Inflammatory macrophage treated with lipopolysaccharide for 1 hour (primary cell): ENCODE data around the gene MICAL2.

Experiments used
- DNase-seq, 2 donors: peaks; one replicate each; pipeline ENCODE4 v3.0.0-alpha.2; 2020 to 2022

The MICAL2 gene

GRCh38 chr11:12193515-12194336 lies 83.3 kb downstream of the MICAL2 start:
- peak in 1 of 2 donors; percentile 76 for DNase-seq

GRCh38 chr11:12195768-12196167 lies 85.4 kb downstream of the MICAL2 start:
- peak in 1 of 2 donors; percentile 55 for DNase-seq

GRCh38 chr11:12196308-12196707 lies 85.9 kb downstream of the MICAL2 start:
- DNase-seq: no peak

- DNase-seq: no peak
These were observed 86.5 kb downstream of the MICAL2 start for GRCh38 chr11:12196872-12197271.

GRCh38 chr11:12198251-12199222 lies 88.1 kb downstream of the MICAL2 start:
- no peak for DNase-seq

GRCh38 chr11:12199231-12199948 lies 89.0 kb downstream of the MICAL2 start:
- DNase-seq: no peak

- peak in 1 of 2 donors; percentile 50 for DNase-seq
These were observed 90.0 kb downstream of the MICAL2 start for GRCh38 chr11:12200279-12200990.

- peak; percentile 42 to 85 for DNase-seq
These were observed 90.9 kb downstream of the MICAL2 start for GRCh38 chr11:12200991-12201985.

GRCh38 chr11:12202661-12203310 lies 92.4 kb downstream of the MICAL2 start:
- peak; percentile 52 to 82 for DNase-seq

- no peak for DNase-seq
These were observed 94.1 kb downstream of the MICAL2 start for GRCh38 chr11:12204506-12204905.

- no peak for DNase-seq
These were observed 94.9 kb downstream of the MICAL2 start for GRCh38 chr11:12205330-12205729.

GRCh38 chr11:12206529-12206928 lies 96.1 kb downstream of the MICAL2 start:
- DNase-seq: peak; percentile 70 to 91

- peak; percentile 69 to 96 for DNase-seq
These were observed 97.2 kb downstream of the MICAL2 start for GRCh38 chr11:12207384-12208150.

GRCh38 chr11:12209096-12209495 lies 98.7 kb downstream of the MICAL2 start:
- DNase-seq: no peak

- no peak for DNase-seq
These were observed 99.8 kb downstream of the MICAL2 start for GRCh38 chr11:12210200-12210599.

- DNase-seq: no peak
These were observed 101.1 kb downstream of the MICAL2 start for GRCh38 chr11:12211331-12212065.

GRCh38 chr11:12212174-12212820 lies 101.9 kb downstream of the MICAL2 start:
- DNase-seq: no peak

GRCh38 chr11:12212821-12213185 lies 102.4 kb downstream of the MICAL2 start:
- no peak for DNase-seq
